WTC11 (cell line): ENCODE data around the gene COL4A2. TPM values are rescaled to one million over a fixed set of nuclear protein-coding genes. Genes with fewer than 3 reads are reported as not detected.

Experiments
- ATAC-seq: fragments of 200-7000 bp; cut with Tn5 transposase; 2 replicates; pipeline ENCODE4 v1.10.0; 2021; ENCODE audit warnings: mild to moderate bottlenecking, moderate library complexity
- Bru-seq: library from RNA; stranded (reverse); fragments of 400-500 nt; gene quantifications from one replicate; lab custom pipeline; 2021; lab: Mats Ljungman, UMichigan
- CTCF ChIA-PET: fragments of 300-600 bp; sonication (Branson Sonifier 250); formaldehyde crosslinking; loops from one replicate; lab custom pipeline; 2021; ENCODE audit warnings: antibody characterized with exemption; lab: Charles Lee
- POLR2A ChIA-PET: fragments of 350-600 bp; sonication (Branson Sonifier 250); formaldehyde crosslinking; loops from one replicate; lab custom pipeline; 2021; ENCODE audit warnings: antibody characterized with exemption; lab: Charles Lee
- DNase-seq: peaks from one replicate; pipeline ENCODE4 v3.0.0; 2021; ENCODE audit warnings: low spot score
- H3K27ac Mint-ChIP-seq: 2 replicates; pipeline ENCODE4 v1.8.0; 2021; ENCODE audit warnings: mixed read lengths
- H3K27me3 Mint-ChIP-seq: 2 replicates; pipeline ENCODE4 v1.8.0; 2021; ENCODE audit warnings: low read depth, mild to moderate bottlenecking, moderate library complexity, mixed read lengths
- H3K36me3 Mint-ChIP-seq: 2 replicates; pipeline ENCODE4 v1.8.0; 2021; ENCODE audit warnings: mixed read lengths
- H3K4me1 Mint-ChIP-seq: 2 replicates; pipeline ENCODE4 v1.8.0; 2022; ENCODE audit warnings: mixed read lengths
- H3K4me3 Mint-ChIP-seq: 2 replicates; pipeline ENCODE4 v1.8.0; 2021; ENCODE audit warnings: mild to moderate bottlenecking, moderate library complexity, mixed read lengths
- H3K9me3 Mint-ChIP-seq: 2 replicates; pipeline ENCODE4 v1.8.0; 2021; ENCODE audit warnings: mixed read lengths
- CREM ChIP-seq: sonication (generic); formaldehyde crosslinking; IDR thresholded peaks from 2 replicates; pipeline ENCODE4 v1.8.1; 2022; ENCODE audit warnings: mild to moderate bottlenecking, missing genetic modification reagents, moderate library complexity
- CTCF ChIP-seq: fragments of 200-600 bp; IDR thresholded peaks from 2 replicates; pipeline ENCODE4 v1.8.0; 2022; ENCODE audit warnings: antibody characterized with exemption
- FOXJ3 ChIP-seq: sonication (generic); formaldehyde crosslinking; IDR thresholded peaks from 2 replicates; pipeline ENCODE4 v1.9.0; 2021; ENCODE audit warnings: missing genetic modification reagents, mild to moderate bottlenecking, borderline replicate concordance
- FOXP4 ChIP-seq: sonication (generic); formaldehyde crosslinking; IDR thresholded peaks from 2 replicates; pipeline ENCODE4 v1.8.0; 2022; ENCODE audit warnings: mild to moderate bottlenecking, missing genetic modification reagents
- GRHL2 ChIP-seq: fragments of 250-450 bp; sonication (Bioruptor Pico); IDR thresholded peaks from 2 replicates; pipeline ENCODE4 v1.8.0; 2022; ENCODE audit warnings: mild to moderate bottlenecking, moderate library complexity; ENCODE audit not compliant: insufficient replicate concordance, severe bottlenecking
- KAT7 ChIP-seq: sonication (generic); formaldehyde crosslinking; IDR thresholded peaks from 2 replicates; pipeline ENCODE4 v1.8.1; 2023; ENCODE audit warnings: missing genetic modification reagents, mild to moderate bottlenecking, borderline replicate concordance
- MYBL2 ChIP-seq: sonication (generic); formaldehyde crosslinking; IDR thresholded peaks from 2 replicates; pipeline ENCODE4 v1.8.1; 2023; ENCODE audit warnings: mild to moderate bottlenecking, moderate library complexity, missing genetic modification reagents
- OVOL2 ChIP-seq: fragments of 250-450 bp; sonication (Bioruptor Pico); IDR thresholded peaks from 2 replicates; pipeline ENCODE4 v1.9.0; 2021; ENCODE audit warnings: mild to moderate bottlenecking, borderline replicate concordance
- RELA ChIP-seq: sonication (generic); formaldehyde crosslinking; IDR thresholded peaks from 2 replicates; pipeline ENCODE4 v1.8.1; 2022; ENCODE audit warnings: missing genetic modification reagents, mild to moderate bottlenecking, borderline replicate concordance
- ZBTB21 ChIP-seq: sonication (generic); formaldehyde crosslinking; IDR thresholded peaks from 2 replicates; pipeline ENCODE4 v1.8.1; 2023; ENCODE audit warnings: mild to moderate bottlenecking, missing genetic modification reagents, borderline replicate concordance
- ZNF232 ChIP-seq: sonication (generic); formaldehyde crosslinking; IDR thresholded peaks from 2 replicates; pipeline ENCODE4 v1.8.0; 2022; ENCODE audit warnings: mild to moderate bottlenecking, missing genetic modification reagents
- ZNF263 ChIP-seq: sonication (generic); formaldehyde crosslinking; IDR thresholded peaks from 2 replicates; pipeline ENCODE4 v1.8.1; 2022; ENCODE audit warnings: low read depth, mild to moderate bottlenecking, moderate library complexity, missing genetic modification reagents
- ZNF281 ChIP-seq: sonication (generic); formaldehyde crosslinking; IDR thresholded peaks from 2 replicates; pipeline ENCODE4 v1.8.0; 2023; ENCODE audit warnings: mild to moderate bottlenecking, missing genetic modification reagents
- ZNF423 ChIP-seq: fragments of 250-450 bp; sonication (Bioruptor Pico); IDR thresholded peaks from 2 replicates; pipeline ENCODE4 v2.1.2; 2022; ENCODE audit warnings: mild to moderate bottlenecking, moderate library complexity
- long read RNA-seq, 3 experiments: library from RNA in 1 of 3; library from capped mRNA in 1 of 3; library from polyadenylated mRNA in 1 of 3; unstranded in 2 of 3; stranded (forward) in 1 of 3; transcript quantifications; one replicate each; pipeline ENCODE4 v2.0.0, GENCODE V29; 2021
- total RNA-seq: library from RNA; stranded (reverse); gene quantifications from 3 replicates; pipeline ENCODE4 v1.2.3, GENCODE V29; 2021
- TF ChIP-seq, protein P1 (sequence below): sonication (generic); formaldehyde crosslinking; IDR thresholded peaks from 2 replicates; pipeline ENCODE4 v1.8.1; 2022; ENCODE audit warnings: mild to moderate bottlenecking, moderate library complexity, missing genetic modification reagents
- TF ChIP-seq, protein P2 (sequence below): sonication (generic); formaldehyde crosslinking; IDR thresholded peaks from 2 replicates; pipeline ENCODE4 v1.8.0; 2022; ENCODE audit warnings: mild to moderate bottlenecking, missing genetic modification reagents
- TF ChIP-seq, protein P3 (sequence below): sonication (generic); formaldehyde crosslinking; IDR thresholded peaks from 2 replicates; pipeline ENCODE4 v1.8.1; 2022; ENCODE audit warnings: missing genetic modification reagents, borderline replicate concordance
- TF ChIP-seq, protein P4 (sequence below): sonication (generic); formaldehyde crosslinking; IDR thresholded peaks from 2 replicates; pipeline ENCODE4 v1.8.0; 2022; ENCODE audit warnings: mild to moderate bottlenecking, missing genetic modification reagents
- TF ChIP-seq, protein P5 (sequence below): fragments of 250-450 bp; sonication (Bioruptor Pico); IDR thresholded peaks from 2 replicates; pipeline ENCODE4 v1.9.0; 2021; ENCODE audit warnings: mild to moderate bottlenecking

The COL4A2 gene
- total RNA-seq (102 to 109 TPM (median 106 TPM) in 3 replicates), Bru-seq, nascent RNA (percentile 70 among the genes with signal in this experiment)
- long read RNA-seq, experiment 1, full-length matches to known transcripts = 96 of 279 reads
- long read RNA-seq, experiment 1, partial matches to known transcripts = 165 of 279 reads
- long read RNA-seq, experiment 1, other reads (novel, unspliced or antisense) = 18 of 279 reads
- long read RNA-seq, experiment 2, full-length matches to known transcripts = 19 of 86 reads
- long read RNA-seq, experiment 2, partial matches to known transcripts = 56 of 86 reads
- long read RNA-seq, experiment 2, other reads (novel, unspliced or antisense) = 11 of 86 reads
- long read RNA-seq, experiment 3 = 0 reads

- Mint-ChIP-seq H3K27me3 (peaks cover 35% of the 10 kb centered on the region), H3K4me1 (peaks cover 34% of the 10 kb centered on the region), H3K36me3 (no peaks in the 10 kb centered on the region), H3K27ac (no peak within 1 kb of the TSS), H3K9me3 (no peaks in the 10 kb centered on the region), H3K4me3 (peak within 1 kb of the TSS; percentile 88)
- peak; percentile 51 for ATAC-seq
- peak; percentile 76 for DNase-seq
- ChIA-PET CTCF (interaction anchor here (0.6 to 3.8 kb wide), 13 partner anchors 11 to 464 kb away, joined by 3 to 29 read pairs (median 4); partner anchors contain the start of gene RAB20), POLR2A (interaction anchor here (0.6 to 2.5 kb wide), 11 partner anchors 9 to 148 kb away, joined by 3 to 11 read pairs (median 3); no protein-coding TSS in a partner anchor)
- peak; percentile 69; the same call in 1 of the 2 replicates for TF ChIP-seq KAT7 (CRISPR knock-in tag)
- no peak for TF ChIP-seq CTCF
- no peak for TF ChIP-seq OVOL2 (CRISPR knock-in tag)
- TF ChIP-seq FOXJ3 (CRISPR knock-in tag) = no peak
- TF ChIP-seq GRHL2 = no peak
- TF ChIP-seq ZNF263 (CRISPR knock-in tag) = no peak; the same call in none of the 2 replicates
- TF ChIP-seq RELA (CRISPR knock-in tag) = no peak
- TF ChIP-seq, protein P1, sequence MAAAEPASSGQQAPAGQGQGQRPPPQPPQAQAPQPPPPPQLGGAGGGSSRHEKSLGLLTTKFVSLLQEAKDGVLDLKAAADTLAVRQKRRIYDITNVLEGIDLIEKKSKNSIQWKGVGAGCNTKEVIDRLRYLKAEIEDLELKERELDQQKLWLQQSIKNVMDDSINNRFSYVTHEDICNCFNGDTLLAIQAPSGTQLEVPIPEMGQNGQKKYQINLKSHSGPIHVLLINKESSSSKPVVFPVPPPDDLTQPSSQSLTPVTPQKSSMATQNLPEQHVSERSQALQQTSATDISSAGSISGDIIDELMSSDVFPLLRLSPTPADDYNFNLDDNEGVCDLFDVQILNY = peak; percentile 89
- no peak for TF ChIP-seq ZNF281 (CRISPR knock-in tag)
- no peak for TF ChIP-seq ZNF232 (CRISPR knock-in tag)
- TF ChIP-seq, protein P2, sequence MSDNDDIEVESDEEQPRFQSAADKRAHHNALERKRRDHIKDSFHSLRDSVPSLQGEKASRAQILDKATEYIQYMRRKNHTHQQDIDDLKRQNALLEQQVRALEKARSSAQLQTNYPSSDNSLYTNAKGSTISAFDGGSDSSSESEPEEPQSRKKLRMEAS (CRISPR knock-in tag) = peak; percentile 6; the same call in 1 of the 2 replicates
- TF ChIP-seq CREM (CRISPR knock-in tag) = no peak; the same call in 1 of the 2 replicates
- TF ChIP-seq, protein P3, sequence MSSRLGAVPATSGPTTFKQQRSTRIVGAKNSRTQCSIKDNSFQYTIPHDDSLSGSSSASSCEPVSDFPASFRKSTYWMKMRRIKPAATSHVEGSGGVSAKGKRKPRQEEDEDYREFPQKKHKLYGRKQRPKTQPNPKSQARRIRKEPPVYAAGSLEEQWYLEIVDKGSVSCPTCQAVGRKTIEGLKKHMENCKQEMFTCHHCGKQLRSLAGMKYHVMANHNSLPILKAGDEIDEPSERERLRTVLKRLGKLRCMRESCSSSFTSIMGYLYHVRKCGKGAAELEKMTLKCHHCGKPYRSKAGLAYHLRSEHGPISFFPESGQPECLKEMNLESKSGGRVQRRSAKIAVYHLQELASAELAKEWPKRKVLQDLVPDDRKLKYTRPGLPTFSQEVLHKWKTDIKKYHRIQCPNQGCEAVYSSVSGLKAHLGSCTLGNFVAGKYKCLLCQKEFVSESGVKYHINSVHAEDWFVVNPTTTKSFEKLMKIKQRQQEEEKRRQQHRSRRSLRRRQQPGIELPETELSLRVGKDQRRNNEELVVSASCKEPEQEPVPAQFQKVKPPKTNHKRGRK = no peak
- TF ChIP-seq ZBTB21 (CRISPR knock-in tag) = no peak
- peak; percentile 78; the same call in 1 of the 2 replicates for TF ChIP-seq FOXP4 (CRISPR knock-in tag)
- TF ChIP-seq, protein P4, sequence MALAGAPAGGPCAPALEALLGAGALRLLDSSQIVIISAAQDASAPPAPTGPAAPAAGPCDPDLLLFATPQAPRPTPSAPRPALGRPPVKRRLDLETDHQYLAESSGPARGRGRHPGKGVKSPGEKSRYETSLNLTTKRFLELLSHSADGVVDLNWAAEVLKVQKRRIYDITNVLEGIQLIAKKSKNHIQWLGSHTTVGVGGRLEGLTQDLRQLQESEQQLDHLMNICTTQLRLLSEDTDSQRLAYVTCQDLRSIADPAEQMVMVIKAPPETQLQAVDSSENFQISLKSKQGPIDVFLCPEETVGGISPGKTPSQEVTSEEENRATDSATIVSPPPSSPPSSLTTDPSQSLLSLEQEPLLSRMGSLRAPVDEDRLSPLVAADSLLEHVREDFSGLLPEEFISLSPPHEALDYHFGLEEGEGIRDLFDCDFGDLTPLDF = 0 out of 2 replicates have a peak, but pooled peaks have one; percentile 50
- TF ChIP-seq, protein P5, sequence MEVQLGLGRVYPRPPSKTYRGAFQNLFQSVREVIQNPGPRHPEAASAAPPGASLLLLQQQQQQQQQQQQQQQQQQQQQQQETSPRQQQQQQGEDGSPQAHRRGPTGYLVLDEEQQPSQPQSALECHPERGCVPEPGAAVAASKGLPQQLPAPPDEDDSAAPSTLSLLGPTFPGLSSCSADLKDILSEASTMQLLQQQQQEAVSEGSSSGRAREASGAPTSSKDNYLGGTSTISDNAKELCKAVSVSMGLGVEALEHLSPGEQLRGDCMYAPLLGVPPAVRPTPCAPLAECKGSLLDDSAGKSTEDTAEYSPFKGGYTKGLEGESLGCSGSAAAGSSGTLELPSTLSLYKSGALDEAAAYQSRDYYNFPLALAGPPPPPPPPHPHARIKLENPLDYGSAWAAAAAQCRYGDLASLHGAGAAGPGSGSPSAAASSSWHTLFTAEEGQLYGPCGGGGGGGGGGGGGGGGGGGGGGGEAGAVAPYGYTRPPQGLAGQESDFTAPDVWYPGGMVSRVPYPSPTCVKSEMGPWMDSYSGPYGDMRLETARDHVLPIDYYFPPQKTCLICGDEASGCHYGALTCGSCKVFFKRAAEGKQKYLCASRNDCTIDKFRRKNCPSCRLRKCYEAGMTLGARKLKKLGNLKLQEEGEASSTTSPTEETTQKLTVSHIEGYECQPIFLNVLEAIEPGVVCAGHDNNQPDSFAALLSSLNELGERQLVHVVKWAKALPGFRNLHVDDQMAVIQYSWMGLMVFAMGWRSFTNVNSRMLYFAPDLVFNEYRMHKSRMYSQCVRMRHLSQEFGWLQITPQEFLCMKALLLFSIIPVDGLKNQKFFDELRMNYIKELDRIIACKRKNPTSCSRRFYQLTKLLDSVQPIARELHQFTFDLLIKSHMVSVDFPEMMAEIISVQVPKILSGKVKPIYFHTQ (CRISPR knock-in tag) = no peak
- TF ChIP-seq MYBL2 (CRISPR knock-in tag) = no peak
- no peak for TF ChIP-seq ZNF423 (CRISPR knock-in tag)
Measured at GRCh38 chr13:110306960-110307766, at the start of gene COL4A2, which contains the start of gene COL4A1. TSS of gene COL4A2 (plus strand) at chr13:110307284. CDS start at chr13:110307904, 620 bp downstream. TSS of gene COL4A1 (minus strand) at chr13:110307157. CDS start at chr13:110307027, 130 bp downstream.
